ENCODE results near the gene OPRL1. TPM values are rescaled to one million over a fixed set of nuclear protein-coding genes. Genes with fewer than 3 reads are reported as not detected.

OPRL1 gene
- total RNA-seq, 3 donors from 2014 or later, result 0.26 to 0.76 (median 0.39) TPM

- intact Hi-C loops (cut with DNase I, micrococcal nuclease), result no loop called here
- no peak overlapping the region for H3K4me3 ChIP-seq
- no peak for DNase-seq
- H3K36me3 ChIP-seq (ENCODE audit: low read depth), result no peaks in the 10 kb centered on the region
- no peaks in the 10 kb centered on the region for H3K9me3 ChIP-seq
- ATAC-seq, result no peak
- TF ChIP-seq, protein P1, sequence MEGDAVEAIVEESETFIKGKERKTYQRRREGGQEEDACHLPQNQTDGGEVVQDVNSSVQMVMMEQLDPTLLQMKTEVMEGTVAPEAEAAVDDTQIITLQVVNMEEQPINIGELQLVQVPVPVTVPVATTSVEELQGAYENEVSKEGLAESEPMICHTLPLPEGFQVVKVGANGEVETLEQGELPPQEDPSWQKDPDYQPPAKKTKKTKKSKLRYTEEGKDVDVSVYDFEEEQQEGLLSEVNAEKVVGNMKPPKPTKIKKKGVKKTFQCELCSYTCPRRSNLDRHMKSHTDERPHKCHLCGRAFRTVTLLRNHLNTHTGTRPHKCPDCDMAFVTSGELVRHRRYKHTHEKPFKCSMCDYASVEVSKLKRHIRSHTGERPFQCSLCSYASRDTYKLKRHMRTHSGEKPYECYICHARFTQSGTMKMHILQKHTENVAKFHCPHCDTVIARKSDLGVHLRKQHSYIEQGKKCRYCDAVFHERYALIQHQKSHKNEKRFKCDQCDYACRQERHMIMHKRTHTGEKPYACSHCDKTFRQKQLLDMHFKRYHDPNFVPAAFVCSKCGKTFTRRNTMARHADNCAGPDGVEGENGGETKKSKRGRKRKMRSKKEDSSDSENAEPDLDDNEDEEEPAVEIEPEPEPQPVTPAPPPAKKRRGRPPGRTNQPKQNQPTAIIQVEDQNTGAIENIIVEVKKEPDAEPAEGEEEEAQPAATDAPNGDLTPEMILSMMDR (IDR thresholded peaks at IDR 0.05), result no peak
- peaks cover 5% of the 10 kb centered on the region for H3K4me1 ChIP-seq (ENCODE audit: low read depth)
Measured at GRCh38 chr20:64053841-64054661, 25.8 kb upstream of the OPRL1 start.

DNA sequence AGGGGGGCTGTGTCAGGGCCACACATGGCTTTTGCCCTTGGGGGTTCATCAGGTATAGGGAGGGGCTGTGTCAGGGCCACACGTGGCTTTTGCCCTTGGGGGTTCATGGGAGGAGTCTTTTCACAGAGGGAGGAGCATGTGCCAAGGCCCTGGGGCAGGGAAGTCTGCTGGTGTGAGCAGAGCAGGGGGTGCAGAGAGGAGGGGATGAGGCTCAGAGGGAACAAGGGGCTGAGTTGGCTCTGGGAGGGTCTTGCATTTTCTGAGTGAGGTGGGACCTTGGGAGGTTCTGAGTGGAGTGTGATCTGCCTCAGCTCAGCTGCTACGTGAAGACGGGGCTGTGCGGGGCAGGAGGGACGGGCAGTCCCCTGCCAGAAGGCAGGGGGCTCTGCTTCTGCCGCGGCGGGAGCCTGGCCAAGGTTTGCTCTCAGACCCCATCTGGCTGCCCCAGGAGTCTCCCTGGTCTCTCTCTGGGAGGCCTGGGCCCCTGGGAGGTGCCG lies 24.4 kb upstream of the OPRL1 start:
- no peaks in the 10 kb centered on the region for H3K9me3 ChIP-seq
- TF ChIP-seq, protein P1 (IDR thresholded peaks at IDR 0.05), result no peak
- DNase-seq (no peak), ATAC-seq (no peak)
- no peak overlapping the region for H3K4me3 ChIP-seq
- no peaks in the 10 kb centered on the region for H3K4me1 ChIP-seq (ENCODE audit: low read depth)
- intact Hi-C loops (cut with DNase I, micrococcal nuclease), result no loop called here
- no peaks in the 10 kb centered on the region for H3K36me3 ChIP-seq (ENCODE audit: low read depth)

DNA sequence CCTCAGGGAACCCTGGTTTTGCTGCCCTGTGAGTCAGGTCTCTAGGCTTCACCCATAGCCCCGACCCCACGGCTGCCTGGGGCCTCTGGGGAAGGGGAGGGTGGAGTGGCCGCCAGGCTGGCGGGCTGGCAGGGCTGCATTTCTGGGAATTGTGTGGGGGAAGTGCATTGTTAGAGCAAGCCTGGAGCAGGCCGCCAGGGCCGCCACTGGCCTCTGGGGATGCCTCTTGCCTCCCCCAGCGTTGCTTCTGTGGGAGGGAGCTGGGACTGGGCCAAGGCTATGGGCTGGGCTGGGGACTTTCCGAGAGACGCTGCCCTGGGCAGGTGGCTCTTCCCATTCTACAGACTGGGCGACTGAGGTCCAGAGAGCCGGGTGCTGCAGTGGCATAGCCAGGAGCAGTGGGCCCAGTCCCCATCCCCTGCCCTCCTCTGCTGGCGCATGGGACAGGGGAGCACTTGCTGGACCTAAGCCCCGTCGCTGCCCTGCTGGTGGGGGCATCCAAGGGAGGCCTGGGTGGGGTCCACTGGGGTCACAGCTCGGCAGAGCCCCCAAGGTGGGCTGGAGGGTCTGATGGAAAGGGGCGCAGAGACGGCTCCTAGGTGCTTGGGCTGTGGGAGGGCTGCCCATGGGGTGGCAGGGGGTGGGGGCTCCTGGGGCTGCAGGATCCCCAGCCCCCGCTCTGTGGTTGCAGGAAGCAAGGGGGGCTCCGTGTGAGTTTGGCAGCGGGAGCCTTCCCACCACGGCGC lies 23.8 kb upstream of the OPRL1 start:
- Histone ChIP-seq H3K36me3 (ENCODE audit: low read depth) (no peaks in the 10 kb centered on the region), H3K9me3 (no peaks in the 10 kb centered on the region), H3K4me3 (no peak overlapping the region), H3K4me1 (ENCODE audit: low read depth) (no peaks in the 10 kb centered on the region)
- no peak for DNase-seq
- TF ChIP-seq, protein P1 (IDR thresholded peaks at IDR 0.05), result no peak
- ATAC-seq, result no peak
- intact Hi-C loops (cut with DNase I, micrococcal nuclease), result no loop called here

DNA sequence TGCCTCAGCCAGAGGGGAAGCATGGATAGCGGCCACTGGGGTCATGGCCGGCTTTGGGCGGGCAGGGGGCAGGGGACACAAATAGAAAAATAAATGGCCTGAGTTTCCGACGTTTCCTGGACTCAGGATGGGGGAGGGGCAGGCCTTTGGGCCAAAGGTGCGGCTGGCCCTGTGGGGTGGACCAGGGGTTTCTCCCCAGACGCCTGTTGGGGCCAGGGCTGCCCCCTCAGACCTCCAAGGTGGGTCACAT lies 23.3 kb upstream of the OPRL1 start:
- Histone ChIP-seq H3K36me3 (ENCODE audit: low read depth) (no peaks in the 10 kb centered on the region), H3K4me3 (no peak overlapping the region), H3K9me3 (no peaks in the 10 kb centered on the region), H3K4me1 (ENCODE audit: low read depth) (no peaks in the 10 kb centered on the region)
- intact Hi-C loops (cut with DNase I, micrococcal nuclease), result no loop called here
- no peak for DNase-seq
- no peak for ATAC-seq
- TF ChIP-seq, protein P1 (IDR thresholded peaks at IDR 0.05), result no peak

DNA sequence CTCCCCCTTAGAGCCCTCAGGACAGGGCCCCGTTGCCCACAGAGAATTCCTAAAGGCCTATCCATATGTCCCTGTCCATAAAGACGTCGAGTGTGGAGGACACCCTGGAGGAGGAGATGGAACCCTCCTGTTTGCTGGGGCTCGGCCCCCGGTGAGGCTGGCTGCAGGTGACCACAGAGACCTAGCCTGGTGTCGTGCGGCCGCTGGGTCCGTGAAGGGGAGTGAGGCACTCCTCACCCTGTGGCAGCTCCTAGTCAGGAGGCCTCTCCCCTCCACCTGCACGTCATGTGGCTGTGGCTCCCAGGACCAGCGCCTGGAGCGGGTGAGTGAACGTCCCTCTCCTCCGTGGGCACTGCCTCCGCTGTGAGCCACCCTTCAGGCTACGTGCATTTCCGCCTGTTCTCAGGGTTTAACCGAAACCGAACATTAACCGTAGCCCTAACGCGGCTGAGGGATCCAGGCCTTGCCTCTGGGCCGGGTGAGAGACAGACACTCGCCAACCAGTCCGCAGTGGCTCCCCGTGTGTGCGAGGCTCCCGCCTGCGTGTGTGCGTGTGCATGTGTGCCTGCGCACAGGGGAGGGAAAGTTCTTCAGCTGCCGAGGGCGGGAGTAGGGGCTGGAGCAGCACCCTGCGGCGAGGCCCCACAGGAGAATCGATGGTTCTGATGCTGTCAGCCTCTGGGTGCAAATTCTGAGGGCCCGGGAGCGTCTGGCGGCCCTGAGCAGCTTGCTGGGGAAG lies 22.8 kb upstream of the OPRL1 start:
- TF ChIP-seq, protein P1 (IDR thresholded peaks at IDR 0.05), result no peak
- DNase-seq (no peak), ATAC-seq (no peak)
- intact Hi-C loops (cut with DNase I, micrococcal nuclease), result no loop called here
- no peaks in the 10 kb centered on the region for H3K4me1 ChIP-seq (ENCODE audit: low read depth)
- no peaks in the 10 kb centered on the region for H3K36me3 ChIP-seq (ENCODE audit: low read depth)
- H3K4me3 ChIP-seq, result no peak overlapping the region
- H3K9me3 ChIP-seq, result no peaks in the 10 kb centered on the region

All from mucosa of descending colon (tissue), 3 donors.